ENCODE results near the gene CEP120.

- TF ChIP-seq, protein P1, sequence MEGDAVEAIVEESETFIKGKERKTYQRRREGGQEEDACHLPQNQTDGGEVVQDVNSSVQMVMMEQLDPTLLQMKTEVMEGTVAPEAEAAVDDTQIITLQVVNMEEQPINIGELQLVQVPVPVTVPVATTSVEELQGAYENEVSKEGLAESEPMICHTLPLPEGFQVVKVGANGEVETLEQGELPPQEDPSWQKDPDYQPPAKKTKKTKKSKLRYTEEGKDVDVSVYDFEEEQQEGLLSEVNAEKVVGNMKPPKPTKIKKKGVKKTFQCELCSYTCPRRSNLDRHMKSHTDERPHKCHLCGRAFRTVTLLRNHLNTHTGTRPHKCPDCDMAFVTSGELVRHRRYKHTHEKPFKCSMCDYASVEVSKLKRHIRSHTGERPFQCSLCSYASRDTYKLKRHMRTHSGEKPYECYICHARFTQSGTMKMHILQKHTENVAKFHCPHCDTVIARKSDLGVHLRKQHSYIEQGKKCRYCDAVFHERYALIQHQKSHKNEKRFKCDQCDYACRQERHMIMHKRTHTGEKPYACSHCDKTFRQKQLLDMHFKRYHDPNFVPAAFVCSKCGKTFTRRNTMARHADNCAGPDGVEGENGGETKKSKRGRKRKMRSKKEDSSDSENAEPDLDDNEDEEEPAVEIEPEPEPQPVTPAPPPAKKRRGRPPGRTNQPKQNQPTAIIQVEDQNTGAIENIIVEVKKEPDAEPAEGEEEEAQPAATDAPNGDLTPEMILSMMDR (IDR thresholded peaks at IDR 0.05), result no peak
- no peak for TF ChIP-seq POLR2A (IDR thresholded peaks at IDR 0.05)
Measured at GRCh38 chr5:123455095-123455494, 31.9 kb upstream of the CEP120 start.
